GM12878 (cell line): Measurements from ENCODE around the gene OPCML. TPM values are rescaled to one million over a fixed set of nuclear protein-coding genes. Genes with fewer than 3 reads are reported as not detected.

Experiments
- ATAC-seq: fragments of 200-7000 bp; cut with Tn5 transposase; 3 replicates; pipeline ENCODE4 v1.9.1; 2020; ENCODE audit warnings: mild to moderate bottlenecking, moderate library complexity
- BruUV-seq: library from RNA; stranded (reverse); fragments of 400-500 nt; replicated peaks from 2 replicates; lab custom pipeline; 2021; lab: Mats Ljungman, UMichigan
- CTCF ChIA-PET: fragments of 300-600 bp; sonication (Branson Sonifier 250); formaldehyde crosslinking; extraction: SDS; loops from one replicate; lab custom pipeline; 2021; ENCODE audit warnings: inconsistent platforms; lab: Yijun Ruan, JAX
- POLR2A ChIA-PET: fragments of 350-600 bp; formaldehyde crosslinking; extraction: SDS; loops from one replicate; lab custom pipeline; 2021; ENCODE audit warnings: inconsistent platforms; lab: Charles Lee
- RAD21 ChIA-PET: fragments of 300-600 bp; sonication (Branson Sonifier 250); formaldehyde crosslinking; loops from one replicate; lab custom pipeline; 2023; ENCODE audit warnings: antibody characterized with exemption; ENCODE audit not compliant: unreplicated experiment; lab: Charles Lee
- SMC1A ChIA-PET: fragments of 300-600 bp; sonication (Branson Sonifier 250); formaldehyde crosslinking; loops from one replicate; lab custom pipeline; 2023; ENCODE audit not compliant: unreplicated experiment, uncharacterized antibody; lab: Charles Lee
- DNase-seq: peaks from one replicate; pipeline ENCODE4 v3.0.0-alpha.2; 2011; ENCODE audit warnings: low read depth, low spot score
- FAIRE-seq: peaks from 3 replicates; lab custom pipeline; 2011; peaks lifted over from hg19 to GRCh38; lab: Jason Lieb, UNC
- H2AFZ ChIP-seq: 2 replicates; pipeline ENCODE4 v1.6.0; 2011; ENCODE audit warnings: low read depth, low read length, control low read depth; ENCODE audit not compliant: control insufficient read depth
- H3K27ac ChIP-seq: 2 replicates; pipeline ENCODE4 v1.5.1; 2011; ENCODE audit warnings: control low read depth; ENCODE audit not compliant: control insufficient read depth, insufficient read depth
- H3K27me3 ChIP-seq, 2 experiments: replicated peaks in 1 of 2; 2 replicates each; pipeline versions ENCODE4 v1.6.0 to v1.6.1; 2011; ENCODE audit warnings: low read length in 1 of 2; ENCODE audit not compliant: control insufficient read depth in 2 of 2, insufficient read depth in 2 of 2
- H3K36me3 ChIP-seq, 2 experiments: 2 replicates each; pipeline ENCODE4 v1.5.1; 2011; ENCODE audit warnings: low read length in 1 of 2; ENCODE audit not compliant: control insufficient read depth in 2 of 2, insufficient read depth in 2 of 2
- H3K4me1 ChIP-seq: 2 replicates; pipeline ENCODE4 v1.6.1; 2011; ENCODE audit warnings: mild to moderate bottlenecking, low read length, moderate library complexity, mixed read lengths; ENCODE audit not compliant: control insufficient read depth, insufficient read depth
- H3K4me2 ChIP-seq: 2 replicates; pipeline ENCODE4 v1.6.0; 2011; ENCODE audit warnings: control low read depth; ENCODE audit not compliant: control insufficient read depth, insufficient read depth
- H3K4me3 ChIP-seq: fragments of 200-600 bp; sonication (generic); 2 replicates; pipeline ENCODE4 v1.5.1; 2016
- H3K79me2 ChIP-seq: 2 replicates; pipeline ENCODE4 v1.6.0; 2011; ENCODE audit warnings: low read length; ENCODE audit not compliant: control insufficient read depth, insufficient read depth
- H3K9ac ChIP-seq: 2 replicates; pipeline ENCODE4 v1.8.0; 2011; ENCODE audit warnings: low read length, control low read depth, mixed read lengths; ENCODE audit not compliant: control insufficient read depth, insufficient read depth
- H3K9me3 ChIP-seq: replicated peaks from 3 replicates; pipeline ENCODE4 v1.5.1; 2011; ENCODE audit warnings: mild to moderate bottlenecking, low read length; ENCODE audit not compliant: control insufficient read depth, insufficient read depth
- H4K20me1 ChIP-seq: 2 replicates; pipeline ENCODE4 v1.6.0; 2011; ENCODE audit not compliant: control insufficient read depth, insufficient read depth
- DPF2 ChIP-seq: fragments of 450-650 bp; IDR thresholded peaks from 2 replicates; pipeline ENCODE4 v1.6.1; 2017; ENCODE audit warnings: mild to moderate bottlenecking
- ESRRA ChIP-seq: IDR thresholded peaks from 2 replicates; pipeline ENCODE4 v1.6.1; 2012; ENCODE audit warnings: mild to moderate bottlenecking, low read length, improper control_type of control experiment
- GABPA ChIP-seq: IDR thresholded peaks from 2 replicates; pipeline ENCODE4 v1.6.1; 2014; ENCODE audit warnings: antibody characterized with exemption, low read depth, mild to moderate bottlenecking, inconsistent platforms
- HDAC6 ChIP-seq: fragments of 200-600 bp; sonication (generic); IDR thresholded peaks from one replicate; pipeline ENCODE4 v1.8.0; 2017; ENCODE audit warnings: antibody characterized with exemption; ENCODE audit not compliant: unreplicated experiment
- KAT2A ChIP-seq: conservative IDR thresholded peaks from 2 replicates; pipeline ENCODE4 v1.6.1; 2011; ENCODE audit warnings: low read depth, low read length; ENCODE audit not compliant: control insufficient read depth
- KDM1A ChIP-seq: fragments of 200-600 bp; sonication (generic); IDR thresholded peaks from 2 replicates; pipeline ENCODE4 v1.6.1; 2016; ENCODE audit warnings: borderline replicate concordance
- SMARCA5 ChIP-seq: fragments of 450-650 bp; IDR thresholded peaks from 2 replicates; pipeline ENCODE4 v1.6.1; 2017; ENCODE audit warnings: mild to moderate bottlenecking
- WGBS: methylation state at CpG from one replicate; pipeline ENCODE4 v1.1.6; 2016; ENCODE audit warnings: low lambda C conversion rate; ENCODE audit not compliant: insufficient replicate concordance, insufficient coverage; ENCODE audit errors: missing lambda C conversion rate; 5-methylcytosine and 5-hydroxymethylcytosine counted together
- in situ Hi-C: fragments of 300-500 bp; cut with MboI; formaldehyde crosslinking; loops from 9 replicates; pipeline ENCODE4 v1.14.3; 2018; ENCODE audit warnings: mixed read lengths
- intact Hi-C: fragments of 100-400 bp; cut with micrococcal nuclease; formaldehyde crosslinking; loops from one replicate; pipeline ENCODE4 v1.14.2; 2022; ENCODE audit not compliant: unreplicated experiment
- polyA plus RNA-seq, 11 experiments: library from polyadenylated mRNA; depleted of rRNA in 4 of 11; unstranded in 6 of 11; stranded (reverse) in 5 of 11; fragments of >200 nt; fragmentation: Nextera tagmentation in 4 of 11; fragmentation: Illumina TruSeq in 1 of 11; extraction: Ambion mirVana in 4 of 11; extraction: Trizol in 1 of 11; gene quantifications; 1 replicate in 1 of 11; 2 replicates in 10 of 11; pipeline versions ENCODE4 v1.2.1 to v1.2.3, GENCODE V29; 2011 to 2016; ENCODE audit warnings: inconsistent platforms in 2 of 11, missing spikeins in 2 of 11, low read depth in 1 of 11
- total RNA-seq, 4 experiments: library from RNA; depleted of rRNA in 3 of 4; stranded (reverse); fragments of >200 nt in 3 of 4; fragmentation: Illumina TruSeq in 1 of 4; extraction: Trizol in 1 of 4; gene quantifications; 2 replicates each; pipeline versions ENCODE4 v1.2.1 to v1.2.3, GENCODE V29; 2013 to 2021
- TF ChIP-seq, protein P1 (sequence below): fragments of 450-650 bp; IDR thresholded peaks from 2 replicates; pipeline ENCODE4 v1.6.1; 2016; ENCODE audit warnings: mild to moderate bottlenecking, moderate library complexity, borderline replicate concordance
- TF ChIP-seq, protein P2 (sequence below): IDR thresholded peaks from 2 replicates; pipeline ENCODE4 v1.6.1; 2012; ENCODE audit warnings: mild to moderate bottlenecking, low read depth, low read length

The OPCML gene
- total and polyA plus RNA-seq, 10 of the 15 experiments (the other 5 are each of a cell fraction or from before 2014, with no cell fraction given), result 0.84 TPM; not detected in 9

DNA sequence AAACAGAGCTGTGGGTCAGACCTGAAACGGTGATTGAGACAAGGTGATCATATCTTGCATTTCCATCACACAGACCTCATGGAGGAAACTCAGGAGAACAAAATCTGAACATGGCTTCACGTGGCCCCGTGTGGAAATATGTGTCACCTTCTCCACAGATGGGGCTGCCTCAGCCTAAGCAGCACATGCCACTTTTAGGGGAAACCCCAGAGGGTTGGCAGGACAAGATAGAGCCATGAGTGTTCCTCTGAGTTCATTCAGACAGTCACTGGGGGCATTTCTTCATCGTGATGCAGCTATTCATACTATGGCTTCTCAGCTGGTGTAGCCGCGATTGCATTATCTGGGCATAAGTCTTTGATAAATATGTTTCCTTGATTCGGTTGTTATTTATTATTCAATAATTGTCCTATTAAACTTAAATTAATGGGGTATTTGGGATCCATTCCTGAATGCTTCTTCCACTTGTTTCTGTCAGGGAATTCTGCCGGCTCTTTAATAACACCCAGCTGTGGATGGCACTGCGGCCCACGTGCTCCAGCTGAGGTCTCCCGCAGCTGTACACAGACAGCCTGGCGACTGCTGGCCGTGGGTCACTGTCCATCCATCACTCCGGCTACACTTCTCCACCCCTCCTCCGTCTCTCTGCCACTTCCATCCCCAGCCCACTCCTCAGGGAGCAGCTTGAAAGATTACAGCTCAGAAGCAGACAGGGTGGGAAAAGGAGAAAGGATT is 485.1 kb downstream of the OPCML start:
- intact Hi-C loops, result no loop called here
- RAD21 ChIA-PET, result interaction anchor here (0.6 kb wide), 1 partner anchor 286 kb away, joined by 6 read pairs; no protein-coding TSS in a partner anchor
- Histone ChIP-seq H3K9me3 (no peaks in the 10 kb centered on the region; the same call in 2 of the 3 replicates), H4K20me1 (no peaks in the 10 kb centered on the region), H3K36me3 (no peaks in the 10 kb centered on the region), H2AFZ (no peak overlapping the region), H3K4me1 (no peaks in the 10 kb centered on the region), H3K27me3 (peaks cover 3% of the 10 kb centered on the region in 2 experiments; a peak in 3 of 4 replicates), H3K27ac (no peak overlapping the region), H3K4me3 (no peak overlapping the region), H3K4me2 (no peak overlapping the region), H3K9ac (no peak overlapping the region), H3K79me2 (no peaks in the 10 kb centered on the region)
- CTCF ChIA-PET, result no interaction called here
- FAIRE-seq, result no peak
- WGBS, result 34% methylated on average over 15 of the region's 15 CpGs
- ATAC-seq, result no peak
- no TSS peak for BruUV-seq
- DNase-seq, result no peak
- SMC1A ChIA-PET, result no interaction called here
- no peak for TF ChIP-seq KDM1A
- TF ChIP-seq GABPA, result no peak
- in situ Hi-C loops, result no loop called here
- POLR2A ChIA-PET, result no interaction called here

DNA sequence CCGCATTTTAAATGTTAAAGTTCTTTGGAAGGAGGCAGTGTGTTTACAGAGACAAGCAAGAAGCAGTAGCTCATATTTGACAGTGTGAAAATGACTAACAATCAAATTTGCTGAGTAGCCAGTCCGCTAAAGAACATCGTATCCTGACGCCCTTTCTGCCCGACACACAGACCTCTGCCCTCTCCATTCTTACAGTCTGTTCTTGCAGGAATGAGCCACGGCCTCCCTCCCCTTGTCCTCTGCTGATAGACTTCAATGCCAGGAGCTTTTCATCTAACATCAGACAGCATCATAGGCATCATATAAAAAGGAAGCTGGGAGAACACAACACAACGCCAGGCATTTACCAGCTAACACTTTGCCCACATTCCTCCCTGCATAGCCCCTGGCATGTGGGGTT is 486.0 kb downstream of the OPCML start:
- Histone ChIP-seq H3K9ac (no peak overlapping the region), H3K27me3 (peaks cover 3% of the 10 kb centered on the region in 2 experiments; a peak in 3 of 4 replicates), H3K9me3 (no peaks in the 10 kb centered on the region; the same call in 2 of the 3 replicates), H3K4me2 (no peak overlapping the region), H4K20me1 (no peaks in the 10 kb centered on the region), H2AFZ (no peak overlapping the region), H3K79me2 (no peaks in the 10 kb centered on the region), H3K4me1 (no peaks in the 10 kb centered on the region), H3K36me3 (no peaks in the 10 kb centered on the region), H3K27ac (no peak overlapping the region), H3K4me3 (no peak overlapping the region)
- intact Hi-C loops, result no loop called here
- in situ Hi-C loops, result no loop called here
- SMC1A ChIA-PET, result no interaction called here
- POLR2A ChIA-PET, result no interaction called here
- no TSS peak for BruUV-seq
- CTCF ChIA-PET, result no interaction called here
- FAIRE-seq, result no peak
- no peak for DNase-seq
- RAD21 ChIA-PET, result interaction anchor here (0.6 kb wide), 1 partner anchor 285 kb away, joined by 6 read pairs; no protein-coding TSS in a partner anchor
- no peak for ATAC-seq
- 43% methylated on average over 7 of the region's 7 CpGs for whole genome bisulfite sequencing
- no peak for TF ChIP-seq DPF2
- TF ChIP-seq HDAC6, result no peak
- TF ChIP-seq, protein P1, sequence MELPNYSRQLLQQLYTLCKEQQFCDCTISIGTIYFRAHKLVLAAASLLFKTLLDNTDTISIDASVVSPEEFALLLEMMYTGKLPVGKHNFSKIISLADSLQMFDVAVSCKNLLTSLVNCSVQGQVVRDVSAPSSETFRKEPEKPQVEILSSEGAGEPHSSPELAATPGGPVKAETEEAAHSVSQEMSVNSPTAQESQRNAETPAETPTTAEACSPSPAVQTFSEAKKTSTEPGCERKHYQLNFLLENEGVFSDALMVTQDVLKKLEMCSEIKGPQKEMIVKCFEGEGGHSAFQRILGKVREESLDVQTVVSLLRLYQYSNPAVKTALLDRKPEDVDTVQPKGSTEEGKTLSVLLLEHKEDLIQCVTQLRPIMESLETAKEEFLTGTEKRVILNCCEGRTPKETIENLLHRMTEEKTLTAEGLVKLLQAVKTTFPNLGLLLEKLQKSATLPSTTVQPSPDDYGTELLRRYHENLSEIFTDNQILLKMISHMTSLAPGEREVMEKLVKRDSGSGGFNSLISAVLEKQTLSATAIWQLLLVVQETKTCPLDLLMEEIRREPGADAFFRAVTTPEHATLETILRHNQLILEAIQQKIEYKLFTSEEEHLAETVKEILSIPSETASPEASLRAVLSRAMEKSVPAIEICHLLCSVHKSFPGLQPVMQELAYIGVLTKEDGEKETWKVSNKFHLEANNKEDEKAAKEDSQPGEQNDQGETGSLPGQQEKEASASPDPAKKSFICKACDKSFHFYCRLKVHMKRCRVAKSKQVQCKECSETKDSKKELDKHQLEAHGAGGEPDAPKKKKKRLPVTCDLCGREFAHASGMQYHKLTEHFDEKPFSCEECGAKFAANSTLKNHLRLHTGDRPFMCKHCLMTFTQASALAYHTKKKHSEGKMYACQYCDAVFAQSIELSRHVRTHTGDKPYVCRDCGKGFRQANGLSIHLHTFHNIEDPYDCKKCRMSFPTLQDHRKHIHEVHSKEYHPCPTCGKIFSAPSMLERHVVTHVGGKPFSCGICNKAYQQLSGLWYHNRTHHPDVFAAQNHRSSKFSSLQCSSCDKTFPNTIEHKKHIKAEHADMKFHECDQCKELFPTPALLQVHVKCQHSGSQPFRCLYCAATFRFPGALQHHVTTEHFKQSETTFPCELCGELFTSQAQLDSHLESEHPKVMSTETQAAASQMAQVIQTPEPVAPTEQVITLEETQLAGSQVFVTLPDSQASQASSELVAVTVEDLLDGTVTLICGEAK, result no peak
- TF ChIP-seq KAT2A, result no peak
- no peak for TF ChIP-seq SMARCA5
- TF ChIP-seq, protein P2, sequence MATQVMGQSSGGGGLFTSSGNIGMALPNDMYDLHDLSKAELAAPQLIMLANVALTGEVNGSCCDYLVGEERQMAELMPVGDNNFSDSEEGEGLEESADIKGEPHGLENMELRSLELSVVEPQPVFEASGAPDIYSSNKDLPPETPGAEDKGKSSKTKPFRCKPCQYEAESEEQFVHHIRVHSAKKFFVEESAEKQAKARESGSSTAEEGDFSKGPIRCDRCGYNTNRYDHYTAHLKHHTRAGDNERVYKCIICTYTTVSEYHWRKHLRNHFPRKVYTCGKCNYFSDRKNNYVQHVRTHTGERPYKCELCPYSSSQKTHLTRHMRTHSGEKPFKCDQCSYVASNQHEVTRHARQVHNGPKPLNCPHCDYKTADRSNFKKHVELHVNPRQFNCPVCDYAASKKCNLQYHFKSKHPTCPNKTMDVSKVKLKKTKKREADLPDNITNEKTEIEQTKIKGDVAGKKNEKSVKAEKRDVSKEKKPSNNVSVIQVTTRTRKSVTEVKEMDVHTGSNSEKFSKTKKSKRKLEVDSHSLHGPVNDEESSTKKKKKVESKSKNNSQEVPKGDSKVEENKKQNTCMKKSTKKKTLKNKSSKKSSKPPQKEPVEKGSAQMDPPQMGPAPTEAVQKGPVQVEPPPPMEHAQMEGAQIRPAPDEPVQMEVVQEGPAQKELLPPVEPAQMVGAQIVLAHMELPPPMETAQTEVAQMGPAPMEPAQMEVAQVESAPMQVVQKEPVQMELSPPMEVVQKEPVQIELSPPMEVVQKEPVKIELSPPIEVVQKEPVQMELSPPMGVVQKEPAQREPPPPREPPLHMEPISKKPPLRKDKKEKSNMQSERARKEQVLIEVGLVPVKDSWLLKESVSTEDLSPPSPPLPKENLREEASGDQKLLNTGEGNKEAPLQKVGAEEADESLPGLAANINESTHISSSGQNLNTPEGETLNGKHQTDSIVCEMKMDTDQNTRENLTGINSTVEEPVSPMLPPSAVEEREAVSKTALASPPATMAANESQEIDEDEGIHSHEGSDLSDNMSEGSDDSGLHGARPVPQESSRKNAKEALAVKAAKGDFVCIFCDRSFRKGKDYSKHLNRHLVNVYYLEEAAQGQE, result no peak
- no peak for TF ChIP-seq ESRRA
